ENCODE data around the gene TSPYL1.
A peak's percentile ranks its signal among the peaks of the same experiment; 100 is the strongest.

DNA sequence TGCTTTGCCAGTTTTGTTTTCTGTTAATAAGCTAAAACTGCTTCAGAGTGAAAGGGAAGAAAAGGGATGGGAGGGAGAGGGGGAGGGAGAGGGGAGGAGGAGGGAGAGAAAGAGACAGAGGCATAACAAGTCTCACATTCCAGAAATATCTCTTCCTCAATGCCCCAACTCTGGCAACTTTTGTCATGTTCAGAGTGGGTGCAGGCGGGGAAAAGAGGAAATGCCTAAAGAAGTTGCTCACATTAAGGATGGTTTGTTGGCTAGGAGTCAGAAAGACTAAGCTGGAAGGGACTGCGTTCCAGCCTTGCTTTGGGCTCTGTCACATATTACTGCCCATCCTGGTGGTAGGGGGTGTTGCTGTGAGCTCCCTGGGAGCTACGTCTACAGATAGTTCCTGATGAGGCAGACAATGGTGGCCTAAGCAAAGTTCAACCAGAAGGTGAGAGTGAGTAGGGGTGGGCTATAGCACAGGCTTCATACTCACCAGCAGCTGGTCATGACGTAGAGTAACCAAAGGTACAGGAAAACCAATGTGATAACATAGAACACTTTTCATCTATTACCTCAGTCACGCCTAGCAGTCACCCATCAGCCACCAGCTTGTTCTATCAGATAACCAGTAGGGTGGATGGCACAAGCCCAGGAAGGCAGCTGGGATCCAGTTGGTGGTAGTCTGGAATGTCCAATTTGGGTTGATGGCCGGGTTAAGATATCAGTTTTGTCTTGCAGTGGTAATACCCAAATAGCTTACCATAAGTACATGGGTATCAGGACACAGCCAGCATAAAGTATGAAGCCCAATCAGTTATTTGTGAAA, 28.0 kb downstream of the TSPYL1 start:
- TF ChIP-seq, protein P1, sequence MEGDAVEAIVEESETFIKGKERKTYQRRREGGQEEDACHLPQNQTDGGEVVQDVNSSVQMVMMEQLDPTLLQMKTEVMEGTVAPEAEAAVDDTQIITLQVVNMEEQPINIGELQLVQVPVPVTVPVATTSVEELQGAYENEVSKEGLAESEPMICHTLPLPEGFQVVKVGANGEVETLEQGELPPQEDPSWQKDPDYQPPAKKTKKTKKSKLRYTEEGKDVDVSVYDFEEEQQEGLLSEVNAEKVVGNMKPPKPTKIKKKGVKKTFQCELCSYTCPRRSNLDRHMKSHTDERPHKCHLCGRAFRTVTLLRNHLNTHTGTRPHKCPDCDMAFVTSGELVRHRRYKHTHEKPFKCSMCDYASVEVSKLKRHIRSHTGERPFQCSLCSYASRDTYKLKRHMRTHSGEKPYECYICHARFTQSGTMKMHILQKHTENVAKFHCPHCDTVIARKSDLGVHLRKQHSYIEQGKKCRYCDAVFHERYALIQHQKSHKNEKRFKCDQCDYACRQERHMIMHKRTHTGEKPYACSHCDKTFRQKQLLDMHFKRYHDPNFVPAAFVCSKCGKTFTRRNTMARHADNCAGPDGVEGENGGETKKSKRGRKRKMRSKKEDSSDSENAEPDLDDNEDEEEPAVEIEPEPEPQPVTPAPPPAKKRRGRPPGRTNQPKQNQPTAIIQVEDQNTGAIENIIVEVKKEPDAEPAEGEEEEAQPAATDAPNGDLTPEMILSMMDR (IDR thresholded peaks at IDR 0.05; ENCODE audit: insufficient read depth, low read length): no peak
- TF ChIP-seq, protein P2, sequence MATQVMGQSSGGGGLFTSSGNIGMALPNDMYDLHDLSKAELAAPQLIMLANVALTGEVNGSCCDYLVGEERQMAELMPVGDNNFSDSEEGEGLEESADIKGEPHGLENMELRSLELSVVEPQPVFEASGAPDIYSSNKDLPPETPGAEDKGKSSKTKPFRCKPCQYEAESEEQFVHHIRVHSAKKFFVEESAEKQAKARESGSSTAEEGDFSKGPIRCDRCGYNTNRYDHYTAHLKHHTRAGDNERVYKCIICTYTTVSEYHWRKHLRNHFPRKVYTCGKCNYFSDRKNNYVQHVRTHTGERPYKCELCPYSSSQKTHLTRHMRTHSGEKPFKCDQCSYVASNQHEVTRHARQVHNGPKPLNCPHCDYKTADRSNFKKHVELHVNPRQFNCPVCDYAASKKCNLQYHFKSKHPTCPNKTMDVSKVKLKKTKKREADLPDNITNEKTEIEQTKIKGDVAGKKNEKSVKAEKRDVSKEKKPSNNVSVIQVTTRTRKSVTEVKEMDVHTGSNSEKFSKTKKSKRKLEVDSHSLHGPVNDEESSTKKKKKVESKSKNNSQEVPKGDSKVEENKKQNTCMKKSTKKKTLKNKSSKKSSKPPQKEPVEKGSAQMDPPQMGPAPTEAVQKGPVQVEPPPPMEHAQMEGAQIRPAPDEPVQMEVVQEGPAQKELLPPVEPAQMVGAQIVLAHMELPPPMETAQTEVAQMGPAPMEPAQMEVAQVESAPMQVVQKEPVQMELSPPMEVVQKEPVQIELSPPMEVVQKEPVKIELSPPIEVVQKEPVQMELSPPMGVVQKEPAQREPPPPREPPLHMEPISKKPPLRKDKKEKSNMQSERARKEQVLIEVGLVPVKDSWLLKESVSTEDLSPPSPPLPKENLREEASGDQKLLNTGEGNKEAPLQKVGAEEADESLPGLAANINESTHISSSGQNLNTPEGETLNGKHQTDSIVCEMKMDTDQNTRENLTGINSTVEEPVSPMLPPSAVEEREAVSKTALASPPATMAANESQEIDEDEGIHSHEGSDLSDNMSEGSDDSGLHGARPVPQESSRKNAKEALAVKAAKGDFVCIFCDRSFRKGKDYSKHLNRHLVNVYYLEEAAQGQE (IDR thresholded peaks at IDR 0.05; ENCODE audit: insufficient replicate concordance, low read depth): no peak
- TF ChIP-seq POLR2AphosphoS5 (IDR thresholded peaks at IDR 0.05; ENCODE audit: low read depth): no peak
- TF ChIP-seq GABPA (IDR thresholded peaks at IDR 0.05; ENCODE audit: low read depth): no peak
- peak; percentile 70; the same call in 1 of the 2 replicates for TF ChIP-seq SPI1 (IDR thresholded peaks at IDR 0.05; ENCODE audit: borderline replicate concordance, low read depth)

Data from HL-60 (cell line).